HEK293 (cell line): ENCODE measurements around the gene MAP3K15.

Experiments used
- CTCF ChIA-PET: fragments of 350-600 bp; formaldehyde crosslinking; extraction: SDS; loops from one replicate; lab custom pipeline; 2021; ENCODE audit warnings: antibody characterized with exemption; lab: Yijun Ruan, JAX
- POLR2A ChIA-PET: fragments of 300-600 bp; formaldehyde crosslinking; extraction: SDS; loops from one replicate; lab custom pipeline; 2020; ENCODE audit warnings: antibody characterized with exemption, inconsistent platforms; lab: Yijun Ruan, JAX
- H3K27ac ChIP-seq: fragments of 200-500 bp; sonication (Bioruptor generic); 2 replicates; pipeline ENCODE4 v1.5.1; 2014; ENCODE audit warnings: low read depth, low read length, control low read depth, inconsistent platforms; ENCODE audit errors: extremely low read depth
- H3K36me3 ChIP-seq, 2 experiments: fragments of 200-500 bp in 1 of 2; sonication (Bioruptor generic) in 1 of 2; 1 replicate in 1 of 2; 2 replicates in 1 of 2; pipeline ENCODE4 v1.5.1; 2014 to 2017; ENCODE audit warnings: inconsistent platforms in 2 of 2, low read length in 2 of 2; ENCODE audit not compliant: control insufficient read depth in 2 of 2, insufficient read depth in 1 of 2
- H3K4me1 ChIP-seq: fragments of 200-500 bp; sonication (Bioruptor generic); 2 replicates; pipeline ENCODE4 v1.5.1; 2014; ENCODE audit warnings: mild to moderate bottlenecking, low read length, inconsistent platforms; ENCODE audit not compliant: control insufficient read depth, insufficient read depth
- H3K4me3 ChIP-seq: 2 replicates; pipeline ENCODE4 v1.5.1; 2011; ENCODE audit warnings: low read depth, mild to moderate bottlenecking, control low read depth, low read length, moderate library complexity
- H3K9me3 ChIP-seq: fragments of 200-500 bp; sonication (Bioruptor generic); 2 replicates; pipeline ENCODE4 v1.5.1; 2014; ENCODE audit warnings: low read depth, low read length, inconsistent platforms; ENCODE audit not compliant: control insufficient read depth, insufficient read depth
- CTCF ChIP-seq: fragments of 450-650 bp; formaldehyde crosslinking; IDR thresholded peaks from 2 replicates; pipeline ENCODE4 v1.5.1; 2016; ENCODE audit warnings: missing biosample characterization, missing genetic modification characterization
- GLI2 ChIP-seq: fragments of 450-650 bp; formaldehyde crosslinking; IDR thresholded peaks from 2 replicates; pipeline ENCODE4; 2017; ENCODE audit warnings: missing biosample characterization, missing genetic modification characterization, low read depth, borderline replicate concordance
- HIC1 ChIP-seq: fragments of 450-650 bp; formaldehyde crosslinking; IDR thresholded peaks from 2 replicates; pipeline ENCODE4 v1.5.1; 2016; ENCODE audit warnings: missing biosample characterization, missing genetic modification characterization
- YY1 ChIP-seq: fragments of 450-650 bp; formaldehyde crosslinking; IDR thresholded peaks from 2 replicates; pipeline ENCODE4 v1.5.1; 2018; ENCODE audit warnings: missing biosample characterization, missing genetic modification characterization
- ZBTB10 ChIP-seq: fragments of 450-650 bp; formaldehyde crosslinking; IDR thresholded peaks from 2 replicates; pipeline ENCODE4 v1.5.1; 2016; ENCODE audit warnings: missing biosample characterization, missing genetic modification characterization
- ZBTB17 ChIP-seq: fragments of 450-650 bp; formaldehyde crosslinking; IDR thresholded peaks from 2 replicates; pipeline ENCODE4 v1.5.1; 2016; ENCODE audit warnings: missing biosample characterization, missing genetic modification characterization
- ZBTB20 ChIP-seq: fragments of 450-650 bp; formaldehyde crosslinking; IDR thresholded peaks from 2 replicates; pipeline ENCODE4 v1.5.1; 2016; ENCODE audit warnings: missing biosample characterization, missing genetic modification characterization
- ZNF10 ChIP-seq: fragments of 450-650 bp; formaldehyde crosslinking; IDR thresholded peaks from 2 replicates; pipeline ENCODE4 v1.5.1; 2017; ENCODE audit warnings: missing biosample characterization, missing genetic modification characterization
- ZNF157 ChIP-seq: fragments of 450-650 bp; formaldehyde crosslinking; IDR thresholded peaks from 2 replicates; pipeline ENCODE4 v1.5.1; 2016; ENCODE audit warnings: missing biosample characterization, missing genetic modification characterization
- ZNF184 ChIP-seq: fragments of 450-650 bp; IDR thresholded peaks from 2 replicates; pipeline ENCODE4 v1.5.1; 2018; ENCODE audit warnings: missing biosample characterization, mild to moderate bottlenecking, missing genetic modification characterization
- ZNF341 ChIP-seq: fragments of 450-650 bp; formaldehyde crosslinking; IDR thresholded peaks from 2 replicates; pipeline ENCODE4; 2016; ENCODE audit warnings: low read depth, missing biosample characterization, missing genetic modification characterization
- ZNF449 ChIP-seq: fragments of 450-650 bp; formaldehyde crosslinking; IDR thresholded peaks from 2 replicates; pipeline ENCODE4 v1.5.1; 2017; ENCODE audit warnings: missing biosample characterization, mild to moderate bottlenecking, missing genetic modification characterization, moderate library complexity
- ZNF488 ChIP-seq: fragments of 450-650 bp; formaldehyde crosslinking; IDR thresholded peaks from 2 replicates; pipeline ENCODE4 v1.5.1; 2016; ENCODE audit warnings: missing biosample characterization, missing genetic modification characterization
- ZNF501 ChIP-seq: fragments of 450-650 bp; formaldehyde crosslinking; IDR thresholded peaks from 2 replicates; pipeline ENCODE4 v1.5.1; 2016; ENCODE audit warnings: missing biosample characterization, missing genetic modification characterization
- ZNF600 ChIP-seq: fragments of 450-650 bp; formaldehyde crosslinking; IDR thresholded peaks from 2 replicates; pipeline ENCODE4 v1.5.1; 2016; ENCODE audit warnings: missing biosample characterization, missing genetic modification characterization
- ZNF654 ChIP-seq: fragments of 450-650 bp; formaldehyde crosslinking; IDR thresholded peaks from 2 replicates; pipeline ENCODE4 v1.5.1; 2016; ENCODE audit warnings: low read depth, missing biosample characterization, missing genetic modification characterization
- ZNF701 ChIP-seq: fragments of 450-650 bp; formaldehyde crosslinking; IDR thresholded peaks from 2 replicates; pipeline ENCODE4 v1.5.1; 2016; ENCODE audit warnings: missing biosample characterization, missing genetic modification characterization
- ZNF707 ChIP-seq: fragments of 450-650 bp; formaldehyde crosslinking; IDR thresholded peaks from 2 replicates; pipeline ENCODE4 v1.5.1; 2016; ENCODE audit warnings: missing biosample characterization, missing genetic modification characterization
- ZNF776 ChIP-seq: fragments of 450-650 bp; formaldehyde crosslinking; IDR thresholded peaks from 2 replicates; pipeline ENCODE4 v1.5.0; 2017; ENCODE audit warnings: missing biosample characterization, missing genetic modification characterization, borderline replicate concordance

The MAP3K15 gene

GRCh38 chrX:19386679-19387078 lies 128.6 kb downstream of the MAP3K15 start:
- Histone ChIP-seq H3K4me1 (no peaks in the 10 kb centered on the region), H3K36me3 (peaks cover 0 to 9% of the 10 kb centered on the region in 2 experiments; a peak in 2 of 3 replicates), H3K4me3 (no peak overlapping the region), H3K27ac (no peak overlapping the region), H3K9me3 (no peaks in the 10 kb centered on the region)
- TF ChIP-seq ZNF776 (tag by site-specific recombination) = no peak
- TF ChIP-seq ZNF600 (tag by site-specific recombination) = no peak
- no peak for TF ChIP-seq ZNF488
- TF ChIP-seq ZNF501 (tag by site-specific recombination) = no peak
- TF ChIP-seq ZNF449 (tag by site-specific recombination) = no peak
- POLR2A ChIA-PET = no interaction called here
- CTCF ChIA-PET = interaction anchor here (0.7 to 1.1 kb wide), 2 partner anchors 12 to 361 kb away, joined by 3 read pairs; no protein-coding TSS in a partner anchor

GRCh38 chrX:19382555-19383145 lies 132.7 kb downstream of the MAP3K15 start:
- Histone ChIP-seq H3K36me3 (peaks cover 0 to 16% of the 10 kb centered on the region in 2 experiments; a peak in 1 of 3 replicates), H3K27ac (no peak overlapping the region), H3K9me3 (no peaks in the 10 kb centered on the region), H3K4me3 (no peak overlapping the region), H3K4me1 (no peaks in the 10 kb centered on the region)
- ChIA-PET POLR2A (no interaction called here), CTCF (interaction anchor here (0.5 to 2.0 kb wide), 23 partner anchors 9 to 591 kb away, joined by 3 to 10 read pairs (median 3); no protein-coding TSS in a partner anchor)
- TF ChIP-seq CTCF (tag by site-specific recombination) (peak; percentile 27; the same call in 1 of the 2 replicates), ZBTB10 (no peak), ZNF654 (tag by site-specific recombination) (peak; percentile 32)

- H3K36me3 ChIP-seq = peaks cover 0 to 18% of the 10 kb centered on the region in 2 experiments; a peak in 1 of 3 replicates
- ChIA-PET CTCF (interaction anchor here (1.0 to 2.0 kb wide), 2 partner anchors 9 to 21 kb away, joined by 3 to 4 read pairs; no protein-coding TSS in a partner anchor), POLR2A (no interaction called here)
- H3K4me3 ChIP-seq = no peak overlapping the region
- H3K9me3 ChIP-seq = no peaks in the 10 kb centered on the region
- no peak overlapping the region for H3K27ac ChIP-seq
- H3K4me1 ChIP-seq = no peaks in the 10 kb centered on the region
- TF ChIP-seq ZNF157 (tag by site-specific recombination) (no peak), CTCF (tag by site-specific recombination) (no peak), ZBTB17 (no peak), ZNF184 (tag by site-specific recombination) (no peak), GLI2 (tag by site-specific recombination) (no peak), ZNF707 (no peak), ZBTB20 (tag by site-specific recombination) (no peak), YY1 (tag by site-specific recombination) (no peak), HIC1 (no peak), ZNF10 (tag by site-specific recombination) (no peak), ZNF341 (tag by site-specific recombination) (no peak), ZNF701 (tag by site-specific recombination) (no peak)
Observed at GRCh38 chrX:19381326-19381725, 134.0 kb downstream of the MAP3K15 start.
